Activated naive CD8-positive, alpha-beta T cell treated with anti-CD3 and anti-CD28 coated beads, Interleukin-2, amount 50 U/mL, for 16 hours (primary cell): ENCODE measurements around the gene GFPT2.
"Not testable (repeated sequence)": the region's sequence is repeated elsewhere in the genome, so short reads cannot be mapped to it uniquely, and the experiment has no call there.

Experiments
- DNase-seq: peaks from one replicate; pipeline ENCODE4 v3.0.0-alpha.2; 2020; ENCODE audit warnings: low read depth, low spot score

The GFPT2 gene

GRCh38 chr5:180304431-180305375 lies 48.4 kb downstream of the GFPT2 start:
- no peak for DNase-seq

DNA sequence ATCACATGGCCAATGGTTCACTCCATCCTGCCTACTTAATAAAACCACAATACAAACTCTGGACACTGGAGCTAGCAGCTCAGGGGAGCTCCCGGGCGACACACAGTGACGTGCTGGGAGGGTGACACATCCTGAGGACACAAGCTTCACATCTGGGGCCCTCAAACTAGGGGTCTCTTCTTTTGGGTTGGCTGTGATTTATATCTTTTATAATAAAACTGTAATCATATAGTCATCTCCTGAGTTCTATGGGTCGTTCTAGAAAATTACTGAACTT lies 49.2 kb downstream of the GFPT2 start:
- DNase-seq, result no peak

- no peak for DNase-seq
Measured at GRCh38 chr5:180303226-180304015, 49.7 kb downstream of the GFPT2 start.

GRCh38 chr5:180302256-180302655 lies 50.9 kb downstream of the GFPT2 start:
- DNase-seq, result no peak

DNA sequence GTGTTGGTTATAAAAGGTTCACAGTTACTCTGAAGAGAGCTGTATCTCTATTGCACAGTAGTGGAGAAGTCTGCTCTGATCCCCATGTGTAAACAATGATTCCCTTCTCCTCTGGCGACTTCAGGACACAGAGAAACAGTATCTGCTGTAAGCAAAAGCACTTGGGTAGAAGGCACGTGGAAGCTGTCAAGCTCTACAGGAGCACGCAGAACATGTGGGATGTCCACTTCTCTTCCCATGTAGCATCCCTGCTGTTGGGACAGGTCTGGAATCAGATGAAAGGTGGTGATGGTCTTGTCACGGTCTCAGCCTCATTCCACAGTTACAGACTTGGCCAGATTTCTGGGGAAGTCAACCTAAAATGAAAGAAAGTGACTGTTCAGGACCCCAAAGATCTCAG lies 51.9 kb downstream of the GFPT2 start:
- DNase-seq, result no peak

- DNase-seq, result no peak
Measured at GRCh38 chr5:180299526-180299925, 53.6 kb downstream of the GFPT2 start.

- not testable (repeated sequence) for DNase-seq
Measured at GRCh38 chr5:180299014-180299413, 54.1 kb downstream of the GFPT2 start.

- no peak for DNase-seq
Measured at GRCh38 chr5:180297587-180298282, 55.4 kb downstream of the GFPT2 start.

DNA sequence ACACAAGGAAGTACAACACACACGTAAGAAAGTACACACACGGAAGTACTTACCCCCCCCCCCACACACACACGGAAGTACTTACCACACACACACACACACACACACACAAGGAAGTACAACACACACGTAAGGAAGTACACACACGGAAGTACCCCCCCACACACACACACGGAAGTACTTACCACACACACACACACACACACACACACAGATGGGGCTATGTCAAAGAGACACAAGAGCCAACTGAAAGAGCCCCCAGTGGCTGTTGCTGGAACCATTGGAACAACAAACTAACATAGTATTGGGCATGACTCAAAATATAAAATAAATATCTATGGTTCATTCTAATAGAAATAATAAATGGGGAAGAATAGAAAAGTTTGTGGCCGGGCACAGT lies 56.4 kb downstream of the GFPT2 start:
- DNase-seq, result no peak

DNA sequence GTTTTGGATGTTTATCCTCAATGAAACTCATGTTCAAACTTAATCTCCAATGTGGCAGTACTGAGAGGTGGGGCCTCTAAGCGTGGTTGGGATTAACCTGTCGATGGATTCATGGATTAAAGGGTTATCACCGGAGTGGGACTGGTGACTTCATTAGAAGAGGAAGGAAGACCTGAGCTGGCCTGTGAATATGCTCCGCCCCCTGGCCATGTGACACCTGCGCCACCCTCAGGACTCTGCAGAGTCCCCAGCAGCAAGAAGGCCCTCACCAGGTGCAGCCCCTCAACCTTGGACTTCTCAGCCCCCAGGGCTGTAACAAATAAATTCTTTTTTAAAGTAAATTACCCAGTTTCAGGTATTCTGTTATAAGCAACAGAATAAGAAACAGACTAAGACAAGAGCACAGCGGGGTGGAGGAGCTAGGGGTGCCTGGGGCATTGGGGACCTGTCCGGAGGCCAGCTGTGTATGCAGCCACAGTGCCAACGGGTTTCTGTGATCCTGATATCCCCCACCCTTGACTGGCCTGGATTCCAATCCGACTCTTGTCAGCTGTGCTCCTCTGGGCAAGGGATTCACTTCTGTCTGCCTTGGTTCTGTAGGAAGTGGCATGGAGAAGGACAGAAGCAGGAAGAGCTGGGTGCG lies 58.1 kb downstream of the GFPT2 start:
- no peak for DNase-seq

- no peak for DNase-seq
Measured at GRCh38 chr5:180294411-180294810, 58.7 kb downstream of the GFPT2 start.

GRCh38 chr5:180291943-180292831 lies 60.9 kb downstream of the GFPT2 start, which contains the start of gene MAPK9:
Gene MAPK9, minus strand, starts transcription at chr5:180292083. Its CDS starts 11,522 bp downstream, at chr5:180280561.
- DNase-seq, result peak; percentile 51

DNA sequence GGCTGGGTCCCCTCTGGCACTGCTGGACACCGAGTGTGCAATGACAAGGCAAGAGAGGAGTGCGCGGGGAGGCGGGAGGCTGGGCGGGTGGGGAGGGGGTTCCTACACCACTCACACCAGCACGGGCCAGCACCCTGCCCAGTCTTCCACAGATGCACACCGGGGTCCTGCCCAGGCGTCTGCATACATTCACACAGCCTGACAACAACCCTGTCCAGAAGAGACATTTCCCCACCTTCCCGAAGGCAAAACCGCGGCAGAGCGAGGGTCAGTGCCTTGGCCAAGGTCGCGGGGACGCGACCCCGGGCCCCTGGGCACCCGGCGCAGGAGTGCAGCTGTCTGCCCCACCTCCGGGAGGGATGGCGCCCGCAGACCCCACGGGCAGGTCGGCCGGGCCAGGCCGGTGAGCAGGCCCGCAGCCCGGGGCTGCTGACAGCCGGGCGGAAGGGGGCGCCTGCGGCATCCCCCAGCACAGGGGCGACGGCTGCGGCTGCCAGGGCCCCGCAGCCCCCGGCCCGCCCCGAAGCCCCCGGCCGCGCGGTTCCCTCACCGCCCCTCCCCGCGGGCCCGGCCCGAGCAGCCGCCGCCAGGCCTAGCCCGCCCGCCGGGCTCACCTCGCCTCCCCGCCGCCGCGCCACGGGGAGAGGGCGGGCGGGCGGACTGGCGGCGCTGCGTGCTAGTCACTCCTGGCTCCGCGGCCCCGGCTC lies 61.7 kb downstream of the GFPT2 start:
- DNase-seq, result no peak

DNA sequence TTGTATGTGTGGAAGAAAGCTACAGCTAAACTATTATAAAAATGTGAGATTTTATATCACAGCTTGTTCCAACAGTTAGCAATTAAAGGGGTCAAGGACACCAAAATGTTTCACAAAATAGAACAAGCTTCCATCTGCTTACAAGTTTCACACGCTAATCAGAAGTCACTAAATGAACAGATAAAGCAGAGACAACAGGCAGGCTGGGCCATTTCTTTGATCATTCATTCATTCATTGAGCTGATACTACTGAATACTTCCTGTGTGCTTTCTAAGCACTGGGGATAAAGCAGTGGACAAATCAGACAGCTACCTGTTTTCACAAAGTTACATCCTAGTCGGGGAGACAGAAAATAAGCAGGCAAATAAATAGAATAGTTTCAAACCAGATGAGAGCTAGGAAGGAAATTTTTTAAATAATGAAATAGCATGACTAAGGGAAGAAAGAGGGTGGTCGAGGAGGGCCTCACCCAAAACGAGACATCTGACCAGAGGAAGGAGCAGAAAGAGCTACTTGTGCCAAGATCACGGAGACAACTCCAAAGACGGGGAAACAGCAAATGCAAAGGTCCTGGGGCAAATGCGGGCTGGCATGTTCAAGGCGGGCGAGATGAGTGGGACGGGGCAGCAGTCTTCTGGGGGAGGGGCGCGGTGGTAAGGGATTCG lies 62.4 kb downstream of the GFPT2 start:
- DNase-seq, result no peak

- no peak for DNase-seq
Measured at GRCh38 chr5:180289966-180290365, 63.2 kb downstream of the GFPT2 start.

DNA sequence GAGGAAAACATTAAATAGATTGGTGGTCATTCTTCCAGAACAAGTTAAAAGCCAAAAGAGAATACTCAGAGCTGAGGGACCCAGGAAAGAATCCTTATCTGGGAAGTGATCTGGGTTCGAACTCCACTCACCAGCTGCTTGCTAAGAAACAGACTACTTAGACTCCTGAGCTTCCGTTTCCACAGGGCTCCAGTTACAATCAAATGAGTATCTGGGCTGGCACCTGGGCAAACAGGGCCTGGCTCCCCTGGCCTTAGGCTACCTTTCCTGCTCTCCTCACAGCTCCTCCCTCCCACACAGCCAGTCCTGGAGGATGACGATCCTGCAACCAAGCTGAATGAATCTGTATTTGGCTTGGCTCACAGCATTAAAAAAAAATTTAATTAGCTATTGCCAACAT lies 63.7 kb downstream of the GFPT2 start:
- no peak for DNase-seq

DNA sequence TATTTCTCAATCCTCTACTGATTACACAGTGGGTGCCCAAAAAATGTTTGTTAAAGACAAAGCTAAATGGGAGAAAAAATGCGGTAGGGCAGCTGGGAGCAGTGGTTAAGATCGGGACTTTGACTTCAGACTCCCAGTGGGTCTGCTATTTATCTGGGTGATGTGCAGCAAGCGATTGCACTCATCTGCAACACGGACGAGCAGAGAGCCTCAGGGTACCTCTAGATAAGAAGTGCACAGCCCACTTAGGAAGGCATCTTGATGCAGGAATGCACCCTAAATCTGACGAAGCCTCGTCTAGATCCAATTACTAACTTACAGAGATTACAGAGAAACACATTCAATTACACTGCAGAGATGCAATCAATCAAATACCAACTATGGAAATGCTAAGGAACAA lies 65.3 kb downstream of the GFPT2 start:
- DNase-seq, result no peak

DNA sequence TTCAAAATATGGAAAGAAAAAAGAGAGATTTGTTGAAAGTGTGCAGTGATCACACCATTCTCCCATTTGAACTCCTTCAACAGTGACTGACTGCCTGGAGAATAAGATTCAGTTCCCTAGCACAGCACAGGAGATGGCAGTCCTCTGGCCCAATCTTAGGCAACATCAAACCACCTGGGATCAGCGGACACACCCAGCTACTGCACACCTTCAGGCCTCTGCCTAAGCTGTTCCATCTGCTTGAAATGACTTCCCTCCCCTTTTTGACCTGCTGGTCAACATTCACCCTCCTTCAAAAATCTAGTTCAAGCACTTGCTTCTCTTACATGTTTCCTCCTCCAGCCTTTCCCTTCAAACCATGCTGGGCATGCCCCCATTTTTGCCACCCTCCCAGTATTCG lies 65.7 kb downstream of the GFPT2 start:
- no peak for DNase-seq

- no peak for DNase-seq
Measured at GRCh38 chr5:180284149-180284548, 69.0 kb downstream of the GFPT2 start.
